CD4-positive, alpha-beta T cell treated with Interferon alpha-2 for 1 hour (primary cell): ENCODE measurements around the gene GPC6.
A peak's percentile ranks its signal among the peaks of the same experiment; 100 is the strongest.

Experiments
- DNase-seq, 2 donors: peaks; one replicate each; pipeline ENCODE4 v3.0.0-alpha.2; 2020 to 2022

Gene GPC6

GRCh38 chr13:94236872-94237271, 1010.3 kb downstream of the GPC6 start:
- DNase-seq, result no peak

- peak in 1 of 2 donors; percentile 25 for DNase-seq
Observed at GRCh38 chr13:94239135-94239534, 1012.5 kb downstream of the GPC6 start.

GRCh38 chr13:94242554-94242953, 1015.9 kb downstream of the GPC6 start:
- no peak for DNase-seq

GRCh38 chr13:94243551-94243950, 1016.9 kb downstream of the GPC6 start:
- no peak for DNase-seq

- no peak for DNase-seq
Observed at GRCh38 chr13:94246495-94246894, 1019.9 kb downstream of the GPC6 start.

GRCh38 chr13:94247890-94248289, 1021.3 kb downstream of the GPC6 start:
- no peak for DNase-seq

- no peak for DNase-seq
Observed at GRCh38 chr13:94248454-94249228, 1022.0 kb downstream of the GPC6 start.

GRCh38 chr13:94249512-94249911, 1022.9 kb downstream of the GPC6 start:
- no peak for DNase-seq

GRCh38 chr13:94251831-94252608, 1025.4 kb downstream of the GPC6 start:
- DNase-seq, result no peak

GRCh38 chr13:94254737-94255136, 1028.1 kb downstream of the GPC6 start:
- DNase-seq, result no peak

- DNase-seq, result no peak
Observed at GRCh38 chr13:94256721-94257120, 1030.1 kb downstream of the GPC6 start.

GRCh38 chr13:94259984-94260383, 1033.4 kb downstream of the GPC6 start:
- no peak for DNase-seq

GRCh38 chr13:94261163-94261562, 1034.6 kb downstream of the GPC6 start:
- DNase-seq, result no peak

GRCh38 chr13:94263038-94263437, 1036.4 kb downstream of the GPC6 start:
- DNase-seq, result no peak

- DNase-seq, result no peak
Observed at GRCh38 chr13:94267581-94268366, 1041.2 kb downstream of the GPC6 start.

GRCh38 chr13:94268661-94269060, 1042.1 kb downstream of the GPC6 start:
- no peak for DNase-seq

GRCh38 chr13:94269557-94269956, 1043.0 kb downstream of the GPC6 start:
- no peak for DNase-seq

GRCh38 chr13:94270556-94270955, 1043.9 kb downstream of the GPC6 start:
- peak in 1 of 2 donors; percentile 7 for DNase-seq

GRCh38 chr13:94272038-94272437, 1045.4 kb downstream of the GPC6 start:
- DNase-seq, result no peak

- DNase-seq, result no peak
Observed at GRCh38 chr13:94280349-94280748, 1053.7 kb downstream of the GPC6 start.

- DNase-seq, result no peak
Observed at GRCh38 chr13:94280845-94281244, 1054.2 kb downstream of the GPC6 start.

GRCh38 chr13:94286581-94286980, 1060.0 kb downstream of the GPC6 start:
- DNase-seq, result no peak

- DNase-seq, result no peak
Observed at GRCh38 chr13:94291631-94292322, 1065.2 kb downstream of the GPC6 start.
